Measurements from ENCODE around the gene CSPG4. TPM values are rescaled to one million over a fixed set of nuclear protein-coding genes. Genes with fewer than 3 reads are reported as not detected.
"Not testable (repeated sequence)": the region's sequence is repeated elsewhere in the genome, so short reads cannot be mapped to it uniquely, and the experiment has no call there.

Gene CSPG4
- total and polyA plus RNA-seq, 9 of the 15 experiments (the other 6 are each of a cell fraction or from before 2014, with no cell fraction given), result under 0.01 to 0.07 (median 0.04) TPM; not detected in 5

- H3K9me1 ChIP-seq (ENCODE audit: control insufficient read depth, insufficient read depth, low read length); in situ Hi-C loops (cut with MboI); CTCF ChIA-PET (ENCODE audit: low intra/inter-chr PET ratio); H2AFZ ChIP-seq (ENCODE audit: low read depth, low read length); BruUV-seq (replicated peaks); H3K27ac ChIP-seq (ENCODE audit: extremely low read depth, low read depth, low read length); ATAC-seq; H3K36me3 ChIP-seq (ENCODE audit: control insufficient read depth, insufficient read depth, low read length); H3K27me3 ChIP-seq (ENCODE audit: control insufficient read depth in 2 of 2, insufficient read depth in 2 of 2, low read length in 2 of 2); H4K20me1 ChIP-seq (replicated peaks; ENCODE audit: control insufficient read depth, insufficient read depth, low read length); H3K4me3 ChIP-seq; H3K9me3 ChIP-seq (replicated peaks; ENCODE audit: control insufficient read depth, insufficient read depth, low read depth, low read length); intact Hi-C loops (cut with micrococcal nuclease); H3K79me2 ChIP-seq (ENCODE audit: control insufficient read depth, insufficient read depth, low read length); H3K4me2 ChIP-seq (ENCODE audit: insufficient read depth, low read length); DNase-seq (ENCODE audit: extremely low read depth in 1 of 4, low spot score in 3 of 4): not testable (repeated sequence)
- FAIRE-seq, result peak; percentile 23
- H3K4me1 ChIP-seq (replicated peaks in 1 of 2; ENCODE audit: control insufficient read depth in 2 of 2, insufficient read depth in 2 of 2, low read length in 2 of 2), result peaks cover 11 to 14% of the 10 kb centered on the region in 2 experiments
- 71% methylated on average over 5 of the region's 7 CpGs for WGBS (ENCODE audit: insufficient coverage, low coverage, missing lambda C conversion rate)
- POLR2A ChIA-PET, result interaction anchor here (0.6 kb wide), 1 partner anchor 544 kb away, joined by 3 read pairs; no protein-coding TSS in a partner anchor
- 0 out of 4 replicates have a peak overlapping the region, but pooled peaks of 1 of the 2 experiments have one; percentile 61 for H3K9ac ChIP-seq (ENCODE audit: insufficient read depth in 1 of 2, low read depth in 2 of 2, low read length in 2 of 2)
Observed at GRCh38 chr15:75760131-75760520, 47.5 kb upstream of the CSPG4 start.

- Histone ChIP-seq H3K4me1 (replicated peaks in 1 of 2; ENCODE audit: control insufficient read depth in 2 of 2, insufficient read depth in 2 of 2, low read length in 2 of 2) (peaks cover 11 to 14% of the 10 kb centered on the region in 2 experiments), H4K20me1 (replicated peaks; ENCODE audit: control insufficient read depth, insufficient read depth, low read length) (no peaks in the 10 kb centered on the region), H3K79me2 (ENCODE audit: control insufficient read depth, insufficient read depth, low read length) (peaks cover 7% of the 10 kb centered on the region; the same call in 1 of the 3 replicates), H3K9me1 (ENCODE audit: control insufficient read depth, insufficient read depth, low read length) (no peaks in the 10 kb centered on the region), H3K36me3 (ENCODE audit: control insufficient read depth, insufficient read depth, low read length) (no peaks in the 10 kb centered on the region), H3K4me2 (ENCODE audit: insufficient read depth, low read length) (peak overlapping the region; percentile 87; the same call in 1 of the 2 replicates), H3K27me3 (ENCODE audit: control insufficient read depth in 2 of 2, insufficient read depth in 2 of 2, low read length in 2 of 2) (no peaks in the 10 kb centered on the region), H3K9me3 (replicated peaks; ENCODE audit: control insufficient read depth, insufficient read depth, low read depth, low read length) (no peaks in the 10 kb centered on the region), H3K27ac (ENCODE audit: extremely low read depth, low read depth, low read length) (peak overlapping the region; percentile 95; the same call in 2 of the 3 replicates), H3K9ac (ENCODE audit: insufficient read depth in 1 of 2, low read depth in 2 of 2, low read length in 2 of 2) (peak overlapping the region in 1 of 2 experiments; percentile 67; a peak in 1 of 4 replicates), H2AFZ (ENCODE audit: low read depth, low read length) (no peak overlapping the region), H3K4me3 (peak overlapping the region; percentile 58; the same call in 1 of the 2 replicates)
- CTCF ChIA-PET (ENCODE audit: low intra/inter-chr PET ratio), result no interaction called here
- in situ Hi-C loops (cut with MboI) (no loop called here), intact Hi-C loops (cut with micrococcal nuclease) (loop anchor here (2.0 kb wide), 1 partner anchor 21 kb away; no protein-coding TSS in a partner anchor)
- no TSS peak for BruUV-seq (replicated peaks)
- DNase-seq (ENCODE audit: extremely low read depth in 1 of 4, low spot score in 3 of 4), result no peak
- TF ChIP-seq ZBTB40 (IDR thresholded peaks at IDR 0.05) (0 out of 2 replicates have a peak, but pooled peaks have one; percentile 7), ZBTB40 (CRISPR knock-in tag; IDR thresholded peaks at IDR 0.05) (no peak), GTF2A2 (tag; IDR thresholded peaks at IDR 0.05) (no peak), CREBBP (IDR thresholded peaks at IDR 0.05; ENCODE audit: low read depth, low read length) (no peak)
- ATAC-seq, result no peak
- WGBS (ENCODE audit: insufficient coverage, low coverage, missing lambda C conversion rate), result 62% methylated on average over 2 of the region's 2 CpGs
- no peak for FAIRE-seq
- POLR2A ChIA-PET, result interaction anchor here (0.6 kb wide), 1 partner anchor 544 kb away, joined by 3 read pairs; no protein-coding TSS in a partner anchor
Observed at GRCh38 chr15:75759416-75760130, 46.9 kb upstream of the CSPG4 start.
